Ovary (tissue), 3 donors: ENCODE results near the gene SUOX.

ENCODE experiments used
- EP300 ChIP-seq: sonication (generic); formaldehyde crosslinking; IDR thresholded peaks from one replicate; pipeline ENCODE4 v1.6.1; 2017; ENCODE audit warnings: antibody characterized with exemption
- POLR2A ChIP-seq: fragments of 450-650 bp; IDR thresholded peaks from one replicate; pipeline ENCODE4 v1.6.1; 2017; ENCODE audit warnings: antibody characterized with exemption, mild to moderate bottlenecking, moderate library complexity
- TF ChIP-seq, protein P1 (sequence below), 3 donors: fragments of 450-650 bp in 2 of 3; fragments of 200-600 bp in 1 of 3; IDR thresholded peaks; one replicate each; pipeline versions ENCODE4 v1.5.1 to v1.8.0; 2016 to 2022; ENCODE audit warnings: antibody characterized with exemption in 3 of 3, mild to moderate bottlenecking in 1 of 3
- donor health status: DM: no; HTN: no; CAD: no.

DNA sequence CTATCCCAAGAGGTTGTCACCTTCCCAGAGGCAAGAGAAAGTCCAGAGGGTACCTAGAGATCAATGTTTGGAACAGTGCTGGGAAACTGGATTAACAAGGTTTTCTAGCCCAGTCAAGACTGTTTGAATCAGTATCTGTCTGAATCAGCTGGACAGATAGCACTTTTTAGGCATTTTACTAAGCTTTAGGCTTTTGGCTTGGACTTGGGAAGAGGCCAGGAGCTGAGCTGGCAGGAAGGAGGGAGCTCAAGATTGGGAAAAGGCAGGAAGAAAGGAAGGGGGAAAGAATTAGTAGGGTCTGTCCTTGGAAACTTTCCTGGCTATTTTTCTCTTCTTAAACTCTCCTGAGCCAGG lies 32.1 kb downstream of the SUOX start:
- TF ChIP-seq, protein P1, sequence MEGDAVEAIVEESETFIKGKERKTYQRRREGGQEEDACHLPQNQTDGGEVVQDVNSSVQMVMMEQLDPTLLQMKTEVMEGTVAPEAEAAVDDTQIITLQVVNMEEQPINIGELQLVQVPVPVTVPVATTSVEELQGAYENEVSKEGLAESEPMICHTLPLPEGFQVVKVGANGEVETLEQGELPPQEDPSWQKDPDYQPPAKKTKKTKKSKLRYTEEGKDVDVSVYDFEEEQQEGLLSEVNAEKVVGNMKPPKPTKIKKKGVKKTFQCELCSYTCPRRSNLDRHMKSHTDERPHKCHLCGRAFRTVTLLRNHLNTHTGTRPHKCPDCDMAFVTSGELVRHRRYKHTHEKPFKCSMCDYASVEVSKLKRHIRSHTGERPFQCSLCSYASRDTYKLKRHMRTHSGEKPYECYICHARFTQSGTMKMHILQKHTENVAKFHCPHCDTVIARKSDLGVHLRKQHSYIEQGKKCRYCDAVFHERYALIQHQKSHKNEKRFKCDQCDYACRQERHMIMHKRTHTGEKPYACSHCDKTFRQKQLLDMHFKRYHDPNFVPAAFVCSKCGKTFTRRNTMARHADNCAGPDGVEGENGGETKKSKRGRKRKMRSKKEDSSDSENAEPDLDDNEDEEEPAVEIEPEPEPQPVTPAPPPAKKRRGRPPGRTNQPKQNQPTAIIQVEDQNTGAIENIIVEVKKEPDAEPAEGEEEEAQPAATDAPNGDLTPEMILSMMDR (IDR thresholded peaks at IDR 0.05) = no peak
- TF ChIP-seq POLR2A (no peak), EP300 (no peak)
